AG09309 (cell line): ENCODE results near the gene POU2F2.

ENCODE experiments used
- DNase-seq: peaks from one replicate; pipeline ENCODE4 v3.0.0-alpha.2; 2010; ENCODE audit warnings: low read depth
- H3K4me3 ChIP-seq: 2 replicates; pipeline ENCODE4 v1.5.1; 2011; ENCODE audit warnings: mild to moderate bottlenecking, low read depth, low read length, moderate library complexity; ENCODE audit not compliant: control insufficient read depth
- TF ChIP-seq, protein P1 (sequence below): IDR thresholded peaks from 2 replicates; pipeline ENCODE4 v1.5.1; 2011; ENCODE audit warnings: mild to moderate bottlenecking, low read depth, low read length, inconsistent platforms; ENCODE audit not compliant: insufficient read depth, control insufficient read depth; ENCODE audit errors: missing control alignments

Gene POU2F2

DNA sequence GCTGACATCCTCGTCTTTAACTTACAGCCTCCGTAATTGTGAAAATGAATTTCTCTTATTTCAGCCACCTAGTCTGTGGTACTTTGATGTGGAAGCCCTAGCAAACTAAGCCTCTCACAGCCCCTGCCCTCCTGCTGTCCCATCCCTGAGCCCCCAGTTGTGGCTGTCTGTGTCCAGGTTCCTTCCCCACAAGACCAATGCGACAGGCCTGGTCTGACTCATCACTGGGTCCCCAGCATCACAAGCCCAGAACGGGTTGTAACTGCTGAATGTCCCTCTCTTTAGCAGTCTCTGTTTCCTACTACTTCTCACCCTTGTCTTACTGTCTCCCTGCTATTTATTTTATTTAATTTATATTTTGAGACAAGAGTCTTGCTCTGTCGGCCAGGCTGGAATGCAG lies 5.7 kb downstream of the POU2F2 start:
- no peak overlapping the region for H3K4me3 ChIP-seq
- TF ChIP-seq, protein P1, sequence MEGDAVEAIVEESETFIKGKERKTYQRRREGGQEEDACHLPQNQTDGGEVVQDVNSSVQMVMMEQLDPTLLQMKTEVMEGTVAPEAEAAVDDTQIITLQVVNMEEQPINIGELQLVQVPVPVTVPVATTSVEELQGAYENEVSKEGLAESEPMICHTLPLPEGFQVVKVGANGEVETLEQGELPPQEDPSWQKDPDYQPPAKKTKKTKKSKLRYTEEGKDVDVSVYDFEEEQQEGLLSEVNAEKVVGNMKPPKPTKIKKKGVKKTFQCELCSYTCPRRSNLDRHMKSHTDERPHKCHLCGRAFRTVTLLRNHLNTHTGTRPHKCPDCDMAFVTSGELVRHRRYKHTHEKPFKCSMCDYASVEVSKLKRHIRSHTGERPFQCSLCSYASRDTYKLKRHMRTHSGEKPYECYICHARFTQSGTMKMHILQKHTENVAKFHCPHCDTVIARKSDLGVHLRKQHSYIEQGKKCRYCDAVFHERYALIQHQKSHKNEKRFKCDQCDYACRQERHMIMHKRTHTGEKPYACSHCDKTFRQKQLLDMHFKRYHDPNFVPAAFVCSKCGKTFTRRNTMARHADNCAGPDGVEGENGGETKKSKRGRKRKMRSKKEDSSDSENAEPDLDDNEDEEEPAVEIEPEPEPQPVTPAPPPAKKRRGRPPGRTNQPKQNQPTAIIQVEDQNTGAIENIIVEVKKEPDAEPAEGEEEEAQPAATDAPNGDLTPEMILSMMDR: no peak
- DNase-seq: no peak

DNA sequence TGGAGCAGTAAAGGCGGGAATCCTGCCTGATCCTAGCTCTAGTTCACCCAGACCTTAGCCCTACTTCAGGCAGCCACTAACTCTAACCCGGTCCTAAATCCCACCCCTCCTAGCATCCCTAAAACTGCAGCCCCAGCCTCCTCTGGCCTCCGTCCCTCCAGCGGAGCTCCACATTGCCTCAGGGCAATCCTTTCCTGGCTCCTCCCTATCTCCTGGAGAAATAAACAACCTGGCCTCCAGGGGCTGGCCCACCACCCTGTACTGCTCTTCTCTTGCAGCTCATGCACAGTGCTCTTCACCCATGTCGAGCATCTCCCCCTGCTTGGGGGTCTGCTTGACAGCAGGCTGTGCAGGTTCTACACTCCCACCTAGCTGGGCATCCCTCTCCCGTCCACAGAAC lies 6.7 kb downstream of the POU2F2 start:
- no peak for DNase-seq
- no peak overlapping the region for H3K4me3 ChIP-seq
- TF ChIP-seq, protein P1: no peak

DNA sequence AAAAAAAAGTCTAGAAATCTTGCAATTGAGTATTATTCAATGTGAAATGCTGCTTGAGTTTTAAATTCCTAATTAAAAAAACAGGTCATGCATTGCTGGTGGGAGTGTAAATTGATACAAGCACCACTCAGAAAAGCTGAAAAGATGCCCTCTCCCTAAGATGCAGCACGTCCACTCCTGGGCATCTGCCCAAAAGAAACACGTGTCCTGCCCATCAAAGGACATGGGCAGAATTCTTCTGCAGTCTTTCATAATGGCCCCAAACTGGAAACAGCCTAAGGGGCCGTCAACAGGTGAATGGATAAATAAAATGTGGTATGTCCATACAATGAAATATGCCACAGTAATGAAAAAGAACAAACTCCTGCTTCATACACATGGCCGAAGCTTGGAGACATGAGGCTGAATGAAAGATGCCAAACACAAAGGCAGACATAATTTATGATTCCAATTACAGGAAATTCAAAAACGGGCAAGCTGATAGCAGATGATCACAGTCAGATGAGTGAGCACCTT lies 7.8 kb downstream of the POU2F2 start:
- TF ChIP-seq, protein P1: no peak
- DNase-seq: no peak
- no peak overlapping the region for H3K4me3 ChIP-seq

- TF ChIP-seq, protein P1: no peak
- H3K4me3 ChIP-seq: no peak overlapping the region
- DNase-seq: no peak
Measured at GRCh38 chr19:42123765-42124164, 8.5 kb downstream of the POU2F2 start.

DNA sequence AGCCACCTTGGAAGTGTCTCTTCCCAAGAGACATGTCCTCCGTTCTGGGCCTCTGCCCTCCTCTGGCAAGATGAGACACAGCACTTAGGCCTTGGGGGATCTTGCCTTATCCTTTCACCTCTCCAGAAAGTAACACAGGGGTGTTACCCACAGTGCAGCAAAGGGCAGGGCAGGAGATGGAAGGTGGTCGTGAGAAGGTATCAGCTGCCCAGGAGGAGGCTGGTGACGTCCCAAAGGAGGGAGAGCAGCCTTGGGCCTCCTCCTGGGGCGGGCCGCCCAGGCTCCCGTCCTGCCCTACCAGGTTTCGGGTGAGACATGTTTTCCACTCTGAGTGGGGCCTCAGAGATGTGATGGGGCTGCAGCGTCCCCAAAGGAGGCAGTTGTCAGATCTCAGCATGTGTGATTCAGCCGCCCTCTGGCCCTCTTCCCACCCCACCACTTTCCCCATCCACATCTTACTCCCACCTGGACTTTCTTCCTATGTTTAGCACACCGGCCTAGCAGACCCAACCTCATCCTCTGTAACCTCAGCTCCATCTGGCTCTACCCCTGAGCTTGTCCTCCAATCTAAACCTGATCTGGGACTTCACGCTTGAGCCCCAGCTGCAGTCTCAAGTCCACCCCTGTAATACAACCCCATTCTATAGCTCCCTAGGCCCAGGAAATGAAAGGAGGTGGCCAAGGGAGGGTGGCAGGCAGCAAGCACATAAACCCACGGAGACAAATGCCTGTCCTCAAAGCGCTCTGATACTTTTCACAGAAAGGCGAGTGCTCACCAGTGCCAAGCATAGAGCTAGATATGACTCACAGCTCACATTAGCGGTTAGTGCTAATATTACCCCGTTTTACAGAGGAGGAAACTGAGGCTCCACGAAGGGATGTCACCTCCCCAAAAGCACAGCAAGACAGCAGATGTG lies 9.3 kb downstream of the POU2F2 start:
- H3K4me3 ChIP-seq: no peak overlapping the region
- no peak for DNase-seq
- TF ChIP-seq, protein P1: peak; percentile 15

DNA sequence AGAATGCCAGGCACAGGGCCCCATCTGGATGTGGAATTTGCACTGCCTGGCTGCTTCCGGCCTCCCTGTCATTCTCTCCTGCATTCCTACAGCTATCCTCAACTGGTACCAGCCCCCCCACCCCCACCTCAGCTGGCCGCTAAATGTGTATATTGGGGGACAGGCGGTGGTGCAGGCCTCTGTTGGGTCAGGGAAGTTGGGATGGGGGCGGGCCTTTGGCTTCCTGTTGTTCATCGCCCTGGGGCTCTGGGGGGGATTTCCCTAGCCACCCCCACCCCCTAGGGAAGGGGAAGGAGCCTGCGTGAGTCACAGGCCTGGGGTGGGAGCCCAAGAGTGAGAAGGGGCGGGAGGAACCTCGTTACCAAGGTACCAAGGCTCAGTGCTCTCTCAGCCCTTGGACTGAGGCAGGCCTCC lies 10.6 kb downstream of the POU2F2 start:
- DNase-seq: no peak
- TF ChIP-seq, protein P1: no peak
- H3K4me3 ChIP-seq: no peak overlapping the region
